Measurements from ENCODE around the gene TACR1.
A peak's percentile ranks its signal among the peaks of the same experiment; 100 is the strongest.

Gene TACR1

DNA sequence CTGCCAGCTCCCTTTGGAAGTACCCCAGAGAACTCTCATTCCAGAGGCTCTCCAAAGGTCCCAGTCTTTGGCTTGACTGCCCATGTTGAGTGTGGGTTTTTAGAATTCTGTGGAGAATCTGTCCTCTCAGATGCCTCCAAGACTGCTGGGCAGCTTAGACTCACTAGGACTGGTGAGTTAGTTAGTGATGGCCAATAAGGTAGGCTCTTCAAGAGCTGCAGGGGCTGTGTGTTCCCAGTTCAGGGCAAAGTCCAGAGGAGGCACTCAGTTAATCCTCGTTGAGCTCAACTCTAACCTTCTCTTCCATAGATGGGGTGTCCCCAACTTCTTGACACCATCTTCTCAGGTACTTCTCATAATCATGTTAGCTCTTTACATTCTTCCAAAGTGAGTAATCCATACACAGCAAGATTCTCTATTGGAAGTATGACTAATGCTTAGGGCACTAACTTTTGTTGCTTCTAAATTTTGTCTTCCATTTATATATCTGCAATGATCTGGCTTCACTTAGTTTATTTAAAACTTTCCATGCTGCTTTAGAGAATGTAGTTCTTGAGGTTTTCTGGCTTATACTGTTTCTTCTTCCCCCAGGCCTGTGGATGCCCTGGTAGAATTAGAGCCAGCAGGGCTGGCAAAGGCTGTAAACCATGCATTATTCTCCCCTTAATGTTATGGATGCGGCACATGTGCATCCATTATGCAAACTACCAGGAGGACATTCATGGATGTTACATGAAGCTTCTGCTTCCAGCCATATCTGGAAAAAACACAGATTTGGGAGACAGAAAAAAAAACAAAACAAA lies 151.9 kb downstream of the TACR1 start:
- no peak for DNase-seq (ENCODE audit: low spot score)

GRCh38 chr2:75045526-75046050 lies 153.7 kb downstream of the TACR1 start:
- DNase-seq (ENCODE audit: low spot score), result no peak

GRCh38 chr2:75044291-75044690 lies 155.0 kb downstream of the TACR1 start:
- DNase-seq (ENCODE audit: low spot score), result no peak

DNA sequence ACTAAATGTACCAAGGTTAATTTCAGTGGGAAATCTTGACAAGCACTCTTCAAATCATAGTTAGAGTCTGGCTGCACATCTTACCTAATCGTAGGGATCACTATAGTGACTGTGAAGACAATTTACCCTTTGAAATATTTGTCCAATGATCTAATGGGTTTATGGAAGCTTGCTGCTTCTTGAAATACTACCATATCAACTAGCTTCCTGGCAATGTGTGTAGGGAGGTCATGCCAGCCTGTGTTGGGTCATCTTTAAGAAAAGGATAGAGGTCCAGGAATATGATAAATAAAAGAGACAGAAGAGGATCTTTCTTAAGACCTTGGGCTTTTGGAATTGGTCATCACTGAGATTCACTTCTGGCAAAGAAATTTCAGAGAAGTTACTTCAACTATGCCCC lies 156.5 kb downstream of the TACR1 start:
- DNase-seq (ENCODE audit: low spot score), result no peak

DNA sequence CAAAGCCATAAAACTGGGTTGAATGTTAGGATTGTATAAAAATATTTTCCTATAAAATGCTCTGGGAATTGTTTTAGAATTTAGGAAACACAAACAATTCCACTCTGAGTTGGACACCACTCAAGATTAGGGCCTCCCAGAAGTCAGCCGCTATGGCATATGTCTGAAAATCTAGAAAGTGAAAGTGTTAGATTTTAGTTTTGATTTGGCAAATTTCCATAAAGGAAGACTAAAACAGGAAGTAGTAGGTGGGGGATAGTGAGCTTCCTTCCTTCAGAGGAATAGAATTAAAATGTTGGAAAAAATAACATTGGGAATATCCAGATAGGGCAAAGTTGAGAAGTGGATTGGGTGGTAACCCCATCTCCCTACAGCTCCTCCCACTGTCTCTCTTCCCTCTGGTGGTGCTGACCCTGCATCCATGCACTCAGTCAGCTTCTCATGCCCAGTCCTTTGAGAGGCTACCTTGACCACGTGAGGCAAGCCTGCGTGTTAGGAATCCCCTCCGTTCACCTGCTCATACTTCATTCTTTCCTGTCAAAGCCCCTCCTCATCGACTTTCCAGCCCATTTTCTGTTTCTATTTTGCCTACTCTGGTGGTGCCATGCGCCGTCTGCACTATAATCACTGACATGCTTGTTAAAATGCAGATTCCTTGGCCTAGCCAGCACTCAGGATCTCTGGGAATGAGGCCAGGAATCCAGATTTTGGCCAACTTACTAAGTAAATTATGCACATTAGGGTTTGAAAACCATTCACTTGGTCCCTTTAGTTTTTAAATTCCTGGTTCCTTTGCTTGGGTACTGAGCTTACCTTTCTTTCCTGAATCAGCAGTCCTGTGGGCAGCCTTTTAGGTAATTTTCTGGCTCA lies 157.4 kb downstream of the TACR1 start:
- DNase-seq (ENCODE audit: low spot score), result no peak

GRCh38 chr2:75041226-75041625 lies 158.1 kb downstream of the TACR1 start:
- no peak for DNase-seq (ENCODE audit: low spot score)

DNA sequence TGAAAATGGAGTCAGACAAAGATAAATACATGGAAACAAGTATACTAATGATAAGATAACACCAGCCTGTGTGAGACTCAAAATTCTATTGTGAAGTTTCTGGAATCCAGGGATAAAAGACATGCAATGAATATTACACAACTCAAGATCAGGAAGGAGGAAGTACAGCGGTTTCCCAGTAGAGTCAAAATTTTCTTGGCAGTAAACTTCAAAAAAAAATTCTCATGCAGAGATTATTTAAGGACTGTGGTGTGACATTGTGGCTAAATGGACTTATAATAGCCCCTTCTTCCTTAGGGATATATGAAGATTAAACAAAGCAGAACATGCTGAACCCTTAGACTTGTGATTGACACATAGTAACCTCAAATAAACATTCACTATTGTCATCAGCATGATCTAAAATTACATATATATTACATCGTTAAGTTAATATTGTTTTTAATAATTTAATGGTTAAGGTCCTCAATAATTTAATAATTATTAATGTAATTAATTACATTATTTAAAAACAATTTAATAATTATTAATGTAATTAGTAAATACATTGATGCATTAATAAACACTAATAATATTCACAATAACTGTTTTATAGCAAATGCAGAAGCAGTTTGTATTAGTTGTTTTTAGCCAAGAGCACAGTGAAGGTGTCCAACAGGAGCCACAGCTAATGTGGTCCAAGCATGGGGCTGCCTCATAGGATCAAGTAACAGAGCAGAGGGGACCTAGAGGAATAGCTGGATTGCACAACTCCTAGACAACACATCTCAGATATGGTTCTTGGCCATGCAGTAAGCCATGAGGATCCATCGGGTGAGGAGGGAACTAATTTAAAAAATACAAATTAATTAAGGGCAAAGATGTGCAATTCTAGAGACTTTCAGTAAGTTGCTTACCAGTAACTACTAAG lies 163.6 kb downstream of the TACR1 start:
- DNase-seq (ENCODE audit: low spot score), result no peak

GRCh38 chr2:75033516-75033915 lies 165.8 kb downstream of the TACR1 start:
- no peak for DNase-seq (ENCODE audit: low spot score)

DNA sequence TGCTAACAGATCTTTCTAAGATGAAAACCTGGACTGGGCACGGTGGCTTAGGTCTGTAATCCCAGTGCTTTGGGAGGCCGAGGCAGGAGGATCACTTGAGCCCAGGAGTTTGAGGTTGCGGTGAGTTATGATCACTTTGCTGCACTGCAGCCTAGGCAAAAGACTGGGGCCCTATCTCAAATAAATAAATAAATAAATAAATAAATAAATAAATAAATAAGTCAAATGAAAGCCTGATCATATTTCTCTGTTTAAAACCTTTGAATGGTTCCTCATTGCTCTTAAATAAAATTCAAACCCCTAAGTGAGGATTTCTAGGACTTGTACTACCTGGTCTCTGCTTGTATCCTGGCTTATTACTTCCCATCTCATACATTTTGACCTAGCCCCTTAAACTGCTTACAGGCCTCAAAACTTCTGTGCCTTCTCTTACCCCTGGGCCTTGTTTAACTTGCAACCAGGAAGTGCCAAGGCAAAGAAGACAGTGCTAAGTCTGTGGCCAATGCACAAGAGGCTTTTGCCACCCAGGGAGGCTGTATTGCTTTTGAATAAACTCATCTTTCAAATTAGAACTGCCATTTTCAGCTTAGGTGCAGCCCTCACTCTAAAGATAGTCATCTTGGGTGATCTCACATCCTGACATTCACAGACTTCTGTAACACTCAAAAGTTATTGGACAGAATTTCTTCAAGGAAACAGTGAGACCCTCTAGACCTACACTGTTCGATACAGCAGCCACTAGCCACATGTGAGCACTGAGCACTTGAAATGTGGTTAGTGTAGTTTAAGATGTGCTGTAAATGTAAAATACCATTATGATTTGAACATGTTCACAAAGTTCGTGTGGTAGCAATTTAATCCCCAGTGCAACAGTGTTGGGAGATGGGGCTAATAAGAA lies 167.2 kb downstream of the TACR1 start:
- DNase-seq (ENCODE audit: low spot score), result no peak

DNA sequence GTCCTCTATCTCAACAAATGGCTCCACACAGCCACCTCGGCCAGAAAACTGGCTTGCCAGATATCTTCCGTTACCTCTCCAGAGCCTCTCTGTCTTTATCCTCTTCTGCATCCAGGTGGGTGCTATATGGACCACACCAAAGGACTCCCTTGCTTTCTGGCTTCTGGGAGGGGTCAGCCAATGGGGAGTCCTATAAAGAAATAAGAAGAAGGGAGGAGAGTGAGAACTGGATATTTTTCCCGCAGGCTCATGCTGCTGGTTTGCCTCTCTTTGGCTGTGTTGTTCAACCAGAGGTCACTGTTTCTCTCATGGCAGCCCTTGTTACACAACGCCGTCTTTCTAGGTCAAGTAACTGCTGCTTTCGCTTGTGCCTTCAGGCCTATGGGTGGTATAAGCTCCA lies 168.1 kb downstream of the TACR1 start:
- no peak for DNase-seq (ENCODE audit: low spot score)

DNA sequence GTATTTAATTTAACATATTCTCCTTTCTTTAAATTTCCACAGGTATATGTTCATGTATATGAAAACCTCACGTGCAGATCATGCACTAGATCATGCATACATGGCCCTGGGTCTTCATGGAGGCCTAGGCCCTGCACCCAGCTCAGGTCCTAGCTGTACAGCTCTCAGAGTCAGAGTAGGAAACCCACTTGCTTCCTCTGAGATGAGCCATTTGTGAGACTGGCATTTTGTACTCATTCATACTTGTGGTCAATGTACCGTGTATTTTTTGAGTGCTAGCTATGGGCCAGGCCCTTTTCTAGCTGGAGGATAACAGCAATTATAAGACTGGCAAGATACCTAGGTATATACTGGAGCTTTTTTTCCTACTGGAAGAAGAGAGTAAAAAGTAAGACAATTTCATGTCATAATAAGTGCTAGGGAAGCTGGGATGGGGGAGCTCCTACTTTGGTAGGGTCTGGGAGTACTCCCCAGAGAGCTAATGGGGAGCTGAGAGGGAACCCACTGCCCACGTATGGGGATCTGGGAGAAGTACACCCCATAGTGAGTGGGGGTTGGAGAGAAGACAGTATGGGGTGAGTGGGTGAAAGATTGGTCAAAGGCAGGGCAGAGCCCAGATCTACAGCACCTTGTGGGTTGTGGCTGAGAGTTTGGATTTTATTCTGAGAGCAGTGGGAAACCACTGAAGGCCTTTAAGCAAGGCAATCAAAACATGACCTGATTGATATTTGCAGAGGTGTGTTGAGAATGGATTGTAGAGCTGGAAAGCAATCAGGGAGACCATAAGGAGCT lies 168.9 kb downstream of the TACR1 start:
- DNase-seq (ENCODE audit: low spot score), result no peak

GRCh38 chr2:75027886-75028285 lies 171.4 kb downstream of the TACR1 start:
- no peak for DNase-seq (ENCODE audit: low spot score)

- no peak for DNase-seq (ENCODE audit: low spot score)
Observed at GRCh38 chr2:75025633-75026380, 173.5 kb downstream of the TACR1 start.

DNA sequence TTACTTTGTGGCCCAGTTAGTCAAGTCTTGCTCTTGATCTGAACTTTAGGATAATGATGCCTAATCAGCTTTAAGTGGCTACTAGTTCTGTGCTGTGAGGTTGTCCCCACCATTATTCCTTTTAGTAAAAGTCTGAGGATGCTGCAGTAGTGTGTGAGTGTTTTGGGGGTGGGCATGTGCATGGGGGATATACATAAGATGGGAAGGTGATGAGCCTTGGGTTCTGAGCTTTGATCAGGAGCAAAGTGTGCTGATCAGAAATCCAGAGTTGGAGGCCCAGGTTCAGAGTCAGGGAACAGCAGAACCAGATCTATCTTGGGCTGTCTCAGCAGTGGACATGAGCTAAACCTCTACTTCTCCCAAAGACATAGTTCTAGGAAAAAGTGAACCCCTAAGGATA lies 174.1 kb downstream of the TACR1 start:
- no peak for DNase-seq (ENCODE audit: low spot score)

DNA sequence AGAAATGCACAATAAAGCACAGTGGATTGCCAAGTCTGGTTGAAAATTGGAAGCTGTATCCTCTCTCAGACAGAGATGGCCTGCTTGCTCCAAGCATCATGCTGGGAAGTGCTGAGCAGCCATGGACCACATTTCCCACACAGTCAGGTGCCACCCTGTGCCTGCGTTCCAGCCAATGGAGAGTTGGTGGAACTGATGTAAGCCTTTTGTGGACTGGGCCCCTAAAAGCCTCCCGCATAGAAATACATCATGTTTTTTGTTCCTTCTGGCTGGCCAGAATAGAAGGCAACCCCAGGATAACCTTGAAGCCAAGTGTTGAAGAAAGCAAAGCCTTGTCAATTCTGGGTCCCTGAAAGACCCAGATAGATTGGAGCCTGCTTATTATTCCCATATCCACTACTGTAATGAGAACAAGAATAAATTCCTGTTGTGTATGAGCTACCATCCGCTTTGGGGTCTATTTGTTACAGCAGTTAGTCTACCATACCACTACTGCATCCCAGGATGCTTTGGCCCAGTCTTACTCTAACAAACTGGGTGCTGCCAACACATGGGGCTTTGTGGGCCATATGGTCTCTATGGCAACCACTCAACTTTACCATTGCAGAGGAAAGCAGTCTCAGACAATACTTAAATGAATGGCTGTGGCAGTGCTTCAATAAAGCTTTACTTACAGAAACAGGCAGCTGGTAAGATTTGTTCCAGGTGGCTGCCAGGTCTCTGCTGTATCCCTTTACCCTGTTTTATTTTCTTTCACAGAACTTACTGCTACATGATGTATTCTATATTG lies 175.5 kb downstream of the TACR1 start:
- no peak for DNase-seq (ENCODE audit: low spot score)

GRCh38 chr2:75022516-75022915 lies 176.8 kb downstream of the TACR1 start:
- DNase-seq (ENCODE audit: low spot score), result no peak

- peak; percentile 20 for DNase-seq (ENCODE audit: low spot score)
Observed at GRCh38 chr2:75021672-75022071, 177.6 kb downstream of the TACR1 start.

- DNase-seq (ENCODE audit: low spot score), result no peak
Observed at GRCh38 chr2:75020476-75020875, 178.8 kb downstream of the TACR1 start.

- DNase-seq (ENCODE audit: low spot score), result no peak
Observed at GRCh38 chr2:75019790-75020189, 179.5 kb downstream of the TACR1 start.
